IMR-90 (cell line): ENCODE measurements around the gene PLLP. TPM values are rescaled to one million over a fixed set of nuclear protein-coding genes. Genes with fewer than 3 reads are reported as not detected.
A peak's percentile ranks its signal among the peaks of the same experiment; 100 is the strongest.

Experiments used
- ATAC-seq: fragments of 200-7000 bp; cut with Tn5 transposase; 2 replicates; pipeline ENCODE4 v1.9.1; 2020; ENCODE audit warnings: low read depth, mild to moderate bottlenecking, moderate library complexity
- BruUV-seq: library from RNA; stranded (reverse); fragments of 400-500 nt; replicated peaks from 2 replicates; lab custom pipeline; 2021; lab: Mats Ljungman, UMichigan
- CTCF ChIA-PET: fragments of 300-600 bp; formaldehyde crosslinking; extraction: SDS; loops from one replicate; lab custom pipeline; 2021; ENCODE audit warnings: antibody characterized with exemption; lab: Yijun Ruan, JAX
- POLR2A ChIA-PET: fragments of 300-600 bp; sonication (Branson Sonifier 250); formaldehyde crosslinking; loops from one replicate; lab custom pipeline; 2022; ENCODE audit warnings: antibody characterized with exemption; ENCODE audit not compliant: unreplicated experiment; lab: Charles Lee
- DNase-seq: peaks from one replicate; pipeline ENCODE4 v3.0.0; 2013
- H2AFZ ChIP-seq: replicated peaks from 2 replicates; pipeline ENCODE3; 2013; ENCODE audit warnings: low read length, mild to moderate bottlenecking; ENCODE audit not compliant: poor library complexity
- H2AK5ac ChIP-seq: 2 replicates; pipeline ENCODE4 v1.6.1; 2013; ENCODE audit warnings: low read depth, low read length, inconsistent platforms
- H2AK9ac ChIP-seq: replicated peaks from 2 replicates; pipeline ENCODE3; 2013; ENCODE audit warnings: mild to moderate bottlenecking, low read depth, low read length, moderate library complexity; ENCODE audit not compliant: poor library complexity
- H2BK120ac ChIP-seq: 2 replicates; pipeline ENCODE4 v1.6.1; 2013; ENCODE audit warnings: low read depth, low read length, inconsistent platforms
- H2BK15ac ChIP-seq: 3 replicates; pipeline ENCODE4 v1.6.1; 2013; ENCODE audit warnings: low read depth, low read length, inconsistent platforms
- H2BK20ac ChIP-seq: 2 replicates; pipeline ENCODE4 v1.6.1; 2013; ENCODE audit warnings: low read depth, mild to moderate bottlenecking, inconsistent platforms, low read length, moderate library complexity
- H2BK5ac ChIP-seq: 2 replicates; pipeline ENCODE4 v1.6.1; 2013; ENCODE audit warnings: mild to moderate bottlenecking, low read depth, low read length, inconsistent platforms; ENCODE audit not compliant: poor library complexity, severe bottlenecking
- H3K14ac ChIP-seq: replicated peaks from 2 replicates; pipeline ENCODE4 v1.6.1; 2013; ENCODE audit warnings: low read depth, low read length, inconsistent platforms
- H3K18ac ChIP-seq: 2 replicates; pipeline ENCODE4 v1.6.1; 2013; ENCODE audit warnings: low read depth, low read length, control low read depth
- H3K23ac ChIP-seq: 2 replicates; pipeline ENCODE4 v1.6.1; 2013; ENCODE audit warnings: low read depth, low read length, inconsistent platforms
- H3K27ac ChIP-seq: 2 replicates; pipeline ENCODE4 v1.5.1; 2013; ENCODE audit warnings: mild to moderate bottlenecking, control low read depth, low read length; ENCODE audit not compliant: insufficient read depth
- H3K27me3 ChIP-seq: 2 replicates; pipeline ENCODE4 v1.6.1; 2013; ENCODE audit warnings: low read length; ENCODE audit not compliant: control insufficient read depth, insufficient read depth
- H3K36me3 ChIP-seq: 2 replicates; pipeline ENCODE4 v1.6.1; 2013; ENCODE audit warnings: low read length, mixed read lengths; ENCODE audit not compliant: control insufficient read depth, insufficient read depth
- H3K4ac ChIP-seq: 2 replicates; pipeline ENCODE4 v1.6.1; 2013; ENCODE audit warnings: low read depth, low read length, inconsistent platforms
- H3K4me1 ChIP-seq: 2 replicates; pipeline ENCODE4 v1.6.1; 2013; ENCODE audit warnings: low read length, mixed read lengths; ENCODE audit not compliant: control insufficient read depth, insufficient read depth
- H3K4me2 ChIP-seq: 2 replicates; pipeline ENCODE4 v1.6.1; 2013; ENCODE audit warnings: low read depth, mild to moderate bottlenecking, control low read depth, low read length, moderate library complexity
- H3K4me3 ChIP-seq: 2 replicates; pipeline ENCODE4 v1.5.1; 2013; ENCODE audit warnings: low read depth, mild to moderate bottlenecking, control low read depth, low read length, moderate library complexity; ENCODE audit not compliant: insufficient read depth
- H3K56ac ChIP-seq: 2 replicates; pipeline ENCODE4 v1.6.1; 2013; ENCODE audit warnings: low read length, inconsistent platforms; ENCODE audit not compliant: insufficient read depth; ENCODE audit errors: extremely low read depth
- H3K79me1 ChIP-seq, 2 experiments: 2 replicates each; pipeline ENCODE4 v1.6.1; 2013; ENCODE audit warnings: low read length in 2 of 2, inconsistent platforms in 1 of 2, low read depth in 1 of 2
- H3K9ac ChIP-seq: 2 replicates; pipeline ENCODE4 v1.6.1; 2013; ENCODE audit warnings: low read depth, low read length, control low read depth
- H3K9me1 ChIP-seq: 2 replicates; pipeline ENCODE4 v1.6.1; 2013; ENCODE audit warnings: low read length, inconsistent platforms; ENCODE audit not compliant: insufficient read depth
- H3K9me3 ChIP-seq: 2 replicates; pipeline ENCODE4 v1.6.1; 2013; ENCODE audit warnings: low read length; ENCODE audit not compliant: control insufficient read depth, insufficient read depth
- H4K20me1 ChIP-seq: 2 replicates; pipeline ENCODE4 v1.6.1; 2013; ENCODE audit warnings: low read length, inconsistent platforms; ENCODE audit not compliant: insufficient read depth
- H4K5ac ChIP-seq: 2 replicates; pipeline ENCODE4 v1.6.1; 2013; ENCODE audit warnings: mild to moderate bottlenecking, low read depth, low read length, control low read depth
- H4K8ac ChIP-seq, 2 experiments: 2 replicates each; pipeline ENCODE4 v1.6.1; 2013; ENCODE audit warnings: low read depth in 2 of 2, low read length in 2 of 2, control low read depth in 1 of 2, inconsistent platforms in 1 of 2
- H4K91ac ChIP-seq: 2 replicates; pipeline ENCODE4 v1.6.1; 2013; ENCODE audit warnings: low read depth, low read length, inconsistent platforms; ENCODE audit not compliant: insufficient read depth
- BHLHE40 ChIP-seq: fragments of 150-350 bp; IDR thresholded peaks from 2 replicates; pipeline ENCODE4 v1.6.1; 2016; ENCODE audit warnings: mild to moderate bottlenecking, low read depth, low read length
- CEBPB ChIP-seq: IDR thresholded peaks from 2 replicates; pipeline ENCODE4 v1.6.1; 2012; ENCODE audit warnings: low read depth, low read length, improper control_type of control experiment
- CHD1 ChIP-seq: IDR thresholded peaks from 2 replicates; pipeline ENCODE4 v1.6.1; 2012; ENCODE audit warnings: low read depth, low read length, improper control_type of control experiment
- CTCF ChIP-seq: conservative IDR thresholded peaks from 2 replicates; pipeline ENCODE4 v1.5.1; 2012; ENCODE audit warnings: mild to moderate bottlenecking, low read depth, low read length, improper control_type of control experiment
- ELK1 ChIP-seq: fragments of 150-350 bp; IDR thresholded peaks from 2 replicates; pipeline ENCODE4 v1.6.1; 2016; ENCODE audit warnings: low read depth, mild to moderate bottlenecking, low read length, moderate library complexity, borderline replicate concordance
- MAFK ChIP-seq: IDR thresholded peaks from 2 replicates; pipeline ENCODE4 v1.6.1; 2012; ENCODE audit warnings: low read depth, low read length, improper control_type of control experiment
- MAZ ChIP-seq: IDR thresholded peaks from 2 replicates; pipeline ENCODE4 v1.6.1; 2012; ENCODE audit warnings: low read depth, mild to moderate bottlenecking, low read length, improper control_type of control experiment, moderate library complexity, borderline replicate concordance
- MXI1 ChIP-seq: IDR thresholded peaks from 2 replicates; pipeline ENCODE4 v1.6.1; 2012; ENCODE audit warnings: low read depth, mild to moderate bottlenecking, low read length, moderate library complexity, borderline replicate concordance
- NFE2L2 ChIP-seq: fragments of 150-350 bp; IDR thresholded peaks from 2 replicates; pipeline ENCODE4 v1.6.1; 2016; ENCODE audit warnings: low read depth, mild to moderate bottlenecking, low read length
- POLR2A ChIP-seq: IDR thresholded peaks from 2 replicates; pipeline ENCODE4 v1.6.1; 2012; ENCODE audit warnings: mild to moderate bottlenecking, low read depth, low read length
- RAD21 ChIP-seq: IDR thresholded peaks from 2 replicates; pipeline ENCODE4 v1.6.1; 2012; ENCODE audit warnings: low read length, improper control_type of control experiment
- RFX5 ChIP-seq: IDR thresholded peaks from 2 replicates; pipeline ENCODE4 v1.8.0; 2012; ENCODE audit warnings: low read depth, mild to moderate bottlenecking, low read length, moderate library complexity
- SMC3 ChIP-seq: fragments of 150-350 bp; IDR thresholded peaks from 2 replicates; pipeline ENCODE4 v1.6.1; 2016; ENCODE audit warnings: low read depth, mild to moderate bottlenecking, antibody characterized with exemption, low read length, moderate library complexity
- WGBS, 2 experiments: methylation state at CpG; one replicate each; pipeline versions ENCODE4 v1.1.5 to v1.1.7; 2013; ENCODE audit warnings: missing lambda C conversion rate in 2 of 2; ENCODE audit not compliant: insufficient read length in 1 of 2; ENCODE audit errors: extremely low coverage in 2 of 2; 5-methylcytosine and 5-hydroxymethylcytosine counted together
- dilution Hi-C: fragments of 300-500 bp; cut with HindIII; formaldehyde crosslinking; loops from one replicate; pipeline ENCODE4 v1.14.3; 2018; ENCODE audit warnings: low sequenced_read_pairs; ENCODE audit not compliant: unreplicated experiment
- in situ Hi-C: fragments of 300-500 bp; cut with MboI; formaldehyde crosslinking; loops from 3 replicates; pipeline ENCODE4 v1.14.3; 2019; ENCODE audit warnings: low sequenced_read_pairs, inconsistent platforms, mixed read lengths
- intact Hi-C: fragments of 100-400 bp; cut with micrococcal nuclease; formaldehyde crosslinking; loops from 2 replicates; pipeline ENCODE4 v1.10.0; 2022
- polyA plus RNA-seq, 3 experiments: library from polyadenylated mRNA; depleted of rRNA; stranded (reverse); fragments of >200 nt; gene quantifications; 2 replicates each; pipeline ENCODE4 v1.2.3, GENCODE V29; 2012; ENCODE audit warnings: low replicate concordance in 1 of 3
- total RNA-seq: library from RNA; depleted of rRNA; stranded (reverse); fragments of >200 nt; gene quantifications from 2 replicates; pipeline ENCODE4 v1.2.3, GENCODE V29; 2012
- TF ChIP-seq, protein P1 (sequence below): fragments of 150-350 bp; IDR thresholded peaks from 2 replicates; pipeline ENCODE4 v1.6.1; 2017; ENCODE audit warnings: mild to moderate bottlenecking, antibody characterized with exemption, low read length, low read depth

Gene PLLP
- total and polyA plus RNA-seq, 2 of the 4 experiments (the other 2 are of a cell fraction), result 0.05 TPM; not detected in 1

DNA sequence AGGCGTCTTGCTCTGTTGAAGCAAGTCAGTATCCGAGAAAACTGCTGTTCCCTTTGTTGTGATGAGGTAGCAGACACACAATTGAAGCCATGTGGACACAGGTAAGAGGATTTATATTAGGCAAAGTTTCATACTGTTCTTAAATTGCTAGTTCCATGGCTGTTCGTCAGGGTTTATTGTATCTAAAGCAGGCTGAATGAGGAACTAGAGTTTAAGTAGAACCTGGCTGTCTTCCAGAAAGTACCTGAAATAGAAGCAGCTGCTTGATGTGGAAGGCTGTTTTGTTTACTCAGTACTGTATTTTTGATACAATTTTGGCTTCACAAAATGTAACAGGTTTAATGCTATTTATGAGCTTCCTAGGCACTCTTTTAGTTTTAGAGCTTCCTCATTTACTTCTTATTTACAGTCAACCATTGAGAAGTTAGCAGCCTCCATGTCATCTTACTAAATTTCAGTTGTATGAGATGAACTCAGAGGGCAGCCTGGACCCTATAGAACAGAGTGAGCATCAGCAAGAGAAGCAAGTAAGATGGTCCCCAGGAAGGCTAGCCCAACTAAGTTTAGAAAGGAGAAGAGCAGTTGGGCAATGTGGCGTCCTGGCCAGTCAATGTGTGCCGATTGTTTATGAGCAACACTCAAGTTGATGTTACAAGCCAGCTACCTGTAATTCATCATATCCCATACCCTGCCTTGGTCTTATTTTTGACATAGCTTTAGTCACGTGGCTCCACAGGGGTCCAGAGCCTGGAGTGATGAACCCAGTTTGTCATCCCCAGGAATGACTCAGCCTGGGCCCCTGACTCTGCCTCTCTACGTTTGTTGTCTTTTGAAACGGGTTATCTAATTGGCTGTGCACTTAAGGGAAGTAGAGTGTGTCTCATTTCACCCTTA is 49.1 kb downstream of the PLLP start:
- Histone ChIP-seq H3K27me3 (no peaks in the 10 kb centered on the region), H3K4ac (no peak overlapping the region), H3K9me3 (no peaks in the 10 kb centered on the region), H3K56ac (no peak overlapping the region), H2AK5ac (no peak overlapping the region), H2AFZ (no peak overlapping the region), H4K91ac (no peak overlapping the region), H3K79me1 (peaks cover 0 to 4% of the 10 kb centered on the region in 2 experiments; a peak in 2 of 4 replicates), H3K9ac (no peak overlapping the region), H2BK15ac (no peak overlapping the region), H3K4me2 (no peak overlapping the region), H2BK5ac (peak overlapping the region; percentile 49), H3K23ac (peak overlapping the region; percentile 4; the same call in 1 of the 2 replicates), H4K8ac (no peak overlapping the region), H3K36me3 (peaks cover 20% of the 10 kb centered on the region), H2AK9ac (no peak overlapping the region), H2BK20ac (no peak overlapping the region), H3K4me3 (no peak overlapping the region), H3K18ac (no peak overlapping the region), H4K5ac (0 out of 2 replicates have a peak overlapping the region, but pooled peaks have one; percentile 33), H2BK120ac (no peak overlapping the region), H3K14ac (no peak overlapping the region), H3K9me1 (peaks cover 7% of the 10 kb centered on the region), H3K4me1 (peaks cover 8% of the 10 kb centered on the region), H3K27ac (no peak overlapping the region), H4K20me1 (no peaks in the 10 kb centered on the region)
- POLR2A ChIA-PET, result no interaction called here
- CTCF ChIA-PET, result no interaction called here
- BruUV-seq, result no TSS peak
- dilution Hi-C loops, result no loop called here
- WGBS, 2 experiments, result 60% methylated on average over 1 of the region's 8 CpGs; no CpG with 5 or more reads in 1 of the 2 experiments
- intact Hi-C loops, result no loop called here
- ATAC-seq, result peak; percentile 95
- in situ Hi-C loops, result no loop called here
- DNase-seq, result peak; percentile 87
- TF ChIP-seq ELK1 (no peak), MAZ (no peak), RAD21 (no peak), POLR2A (no peak), RFX5 (no peak), SMC3 (no peak), CTCF (no peak), MXI1 (no peak), BHLHE40 (peak; percentile 60), CHD1 (no peak), CEBPB (peak; percentile 24; the same call in 1 of the 2 replicates), MAFK (no peak), NFE2L2 (peak; percentile 16; the same call in 1 of the 2 replicates)
- TF ChIP-seq, protein P1, sequence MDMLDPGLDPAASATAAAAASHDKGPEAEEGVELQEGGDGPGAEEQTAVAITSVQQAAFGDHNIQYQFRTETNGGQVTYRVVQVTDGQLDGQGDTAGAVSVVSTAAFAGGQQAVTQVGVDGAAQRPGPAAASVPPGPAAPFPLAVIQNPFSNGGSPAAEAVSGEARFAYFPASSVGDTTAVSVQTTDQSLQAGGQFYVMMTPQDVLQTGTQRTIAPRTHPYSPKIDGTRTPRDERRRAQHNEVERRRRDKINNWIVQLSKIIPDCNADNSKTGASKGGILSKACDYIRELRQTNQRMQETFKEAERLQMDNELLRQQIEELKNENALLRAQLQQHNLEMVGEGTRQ, result peak; percentile 87
